Esophagus muscularis mucosa (tissue), 4 donors: ENCODE results near the gene CPNE5. TPM values are rescaled to one million over a fixed set of nuclear protein-coding genes. Genes with fewer than 3 reads are reported as not detected.
A peak's percentile ranks its signal among the peaks of the same experiment; 100 is the strongest.

Source experiments
- DNase-seq: peaks from one replicate; pipeline ENCODE4 v3.0.0-alpha.2; 2017; ENCODE audit errors: extremely low spot score
- H3K27ac ChIP-seq, 4 donors: fragments of 200-600 bp; sonication (generic); replicated peaks in 1 of 4; 1 replicate in 3 of 4; 2 replicates in 1 of 4; pipeline ENCODE4 v1.5.1; 2016 to 2019; ENCODE audit warnings: mild to moderate bottlenecking in 1 of 4
- H3K27me3 ChIP-seq, 4 donors: fragments of 200-600 bp; sonication (generic); one replicate each; pipeline versions ENCODE4 v1.5.1 to v1.6.0; 2016 to 2019
- H3K36me3 ChIP-seq, 4 donors: fragments of 200-600 bp; sonication (generic); one replicate each; pipeline ENCODE4 v1.5.1; 2016 to 2019
- H3K4me1 ChIP-seq, 4 donors: fragments of 200-600 bp; sonication (generic); one replicate each; pipeline ENCODE4 v1.5.1; 2016 to 2019
- H3K4me3 ChIP-seq, 4 donors: fragments of 200-600 bp; sonication (generic); 1 replicate in 2 of 4; 2 replicates in 2 of 4; pipeline ENCODE4 v1.5.1; 2016 to 2019; ENCODE audit warnings: mild to moderate bottlenecking in 4 of 4, moderate library complexity in 1 of 4
- H3K9me3 ChIP-seq, 4 donors: fragments of 200-600 bp; sonication (generic); 1 replicate in 3 of 4; 2 replicates in 1 of 4; pipeline ENCODE4 v1.5.1; 2016 to 2019
- CTCF ChIP-seq, 3 experiments: fragments of 200-600 bp in 2 of 3; fragments of 450-650 bp in 1 of 3; sonication (generic) in 2 of 3; IDR thresholded peaks; one replicate each; pipeline ENCODE4 v1.5.1; 2017 to 2019; ENCODE audit warnings: antibody characterized with exemption in 3 of 3, mild to moderate bottlenecking in 2 of 3, moderate library complexity in 1 of 3
- EP300 ChIP-seq: sonication (generic); formaldehyde crosslinking; IDR thresholded peaks from one replicate; pipeline ENCODE4 v1.6.1; 2017; ENCODE audit warnings: antibody characterized with exemption
- POLR2A ChIP-seq: fragments of 450-650 bp; IDR thresholded peaks from one replicate; pipeline ENCODE4 v1.6.1; 2017; ENCODE audit warnings: antibody characterized with exemption, moderate library complexity, mild to moderate bottlenecking, low read depth
- POLR2AphosphoS5 ChIP-seq, 2 donors: sonication (generic); formaldehyde crosslinking; IDR thresholded peaks; one replicate each; pipeline ENCODE4 v1.6.1; 2017; ENCODE audit warnings: antibody characterized with exemption in 2 of 2
- WGBS: methylation state at CpG from one replicate; pipeline ENCODE4 v1.1.5; 2018; 5-methylcytosine and 5-hydroxymethylcytosine counted together
- intact Hi-C: fragments of 100-400 bp; cut with DNase I; formaldehyde crosslinking; loops from one replicate; pipeline ENCODE4 v1.15.1; 2023
- total RNA-seq, 4 donors: library from RNA; depleted of rRNA; stranded (reverse); fragments of >200 nt; gene quantifications; one replicate each; pipeline versions ENCODE4 v1.1.0 to v1.2.1, GENCODE V29; 2016

Gene CPNE5
- total RNA-seq, 4 donors from 2014 or later = 2.1 to 4.6 (median 2.6) TPM

- 79% methylated on average over 13 of the region's 13 CpGs for WGBS
- no peaks in the 10 kb centered on the region for H3K36me3 ChIP-seq
- H3K27ac ChIP-seq = no peak overlapping the region
- H3K4me1 ChIP-seq = peaks cover 10 to 14% (median 13%) of the 10 kb centered on the region in 4 donors
- intact Hi-C loops = no loop called here
- no peak for DNase-seq
- H3K9me3 ChIP-seq = no peaks in the 10 kb centered on the region
- H3K4me3 ChIP-seq = no peak overlapping the region
- no peaks in the 10 kb centered on the region for H3K27me3 ChIP-seq
- TF ChIP-seq POLR2AphosphoS5 (IDR thresholded peaks at IDR 0.05) (peak in 1 of 2 donors; percentile 29), EP300 (no peak)
Measured at GRCh38 chr6:36739947-36740817, 99.1 kb downstream of the CPNE5 start.

GRCh38 chr6:36738108-36738507 lies 101.1 kb downstream of the CPNE5 start:
- no peaks in the 10 kb centered on the region for H3K27me3 ChIP-seq
- no peak for DNase-seq
- TF ChIP-seq POLR2AphosphoS5 (IDR thresholded peaks at IDR 0.05) = no peak
- no peak for TF ChIP-seq EP300
- TF ChIP-seq CTCF (IDR thresholded peaks at IDR 0.05) = no peak
- TF ChIP-seq POLR2A = no peak
- peaks cover 22 to 24% (median 22%) of the 10 kb centered on the region in 4 donors for H3K4me1 ChIP-seq
- no peaks in the 10 kb centered on the region for H3K9me3 ChIP-seq
- H3K36me3 ChIP-seq = no peaks in the 10 kb centered on the region
- intact Hi-C loops = no loop called here
- no peak overlapping the region for H3K4me3 ChIP-seq
- H3K27ac ChIP-seq = no peak overlapping the region
- WGBS = 96% methylated on average over 1 of the region's 1 CpG

- Histone ChIP-seq H3K9me3 (no peaks in the 10 kb centered on the region), H3K4me3 (no peak overlapping the region), H3K27ac (no peak overlapping the region), H3K4me1 (peaks cover 22 to 24% (median 22%) of the 10 kb centered on the region in 4 donors), H3K27me3 (no peaks in the 10 kb centered on the region), H3K36me3 (no peaks in the 10 kb centered on the region)
- no peak for DNase-seq
- no peak for TF ChIP-seq EP300
- intact Hi-C loops = no loop called here
- whole genome bisulfite sequencing = 81% methylated on average over 8 of the region's 14 CpGs
Measured at GRCh38 chr6:36737043-36737785, 102.0 kb downstream of the CPNE5 start.

GRCh38 chr6:36735110-36736071 lies 103.9 kb downstream of the CPNE5 start:
- Histone ChIP-seq H3K4me3 (peak overlapping the region; percentile 27 to 49 (median 42)), H3K9me3 (no peaks in the 10 kb centered on the region), H3K27ac (peak overlapping the region; percentile 76 to 88 (median 84)), H3K4me1 (peaks cover 22 to 24% (median 22%) of the 10 kb centered on the region in 4 donors), H3K36me3 (no peaks in the 10 kb centered on the region), H3K27me3 (no peaks in the 10 kb centered on the region)
- TF ChIP-seq POLR2A (no peak), CTCF (IDR thresholded peaks at IDR 0.05) (peak in 2 of 3 experiments; percentile 27 to 29), POLR2AphosphoS5 (IDR thresholded peaks at IDR 0.05) (peak; percentile 66 to 79), EP300 (peak; percentile 95)
- 15% methylated on average over 17 of the region's 24 CpGs for WGBS
- intact Hi-C loops = no loop called here
- peak; percentile 96 for DNase-seq

GRCh38 chr6:36734486-36735060 lies 104.7 kb downstream of the CPNE5 start:
- H3K4me3 ChIP-seq = peak overlapping the region; percentile 27 to 49 (median 42)
- H3K9me3 ChIP-seq = no peaks in the 10 kb centered on the region
- no peaks in the 10 kb centered on the region for H3K36me3 ChIP-seq
- DNase-seq = no peak
- 90% methylated on average over 5 of the region's 7 CpGs for WGBS
- H3K27me3 ChIP-seq = no peaks in the 10 kb centered on the region
- H3K27ac ChIP-seq = peak overlapping the region; percentile 76 to 88 (median 84)
- intact Hi-C loops = no loop called here
- TF ChIP-seq CTCF (IDR thresholded peaks at IDR 0.05) (no peak), EP300 (no peak), POLR2A (no peak), POLR2AphosphoS5 (IDR thresholded peaks at IDR 0.05) (no peak)
- peaks cover 22 to 24% (median 22%) of the 10 kb centered on the region in 4 donors for H3K4me1 ChIP-seq
